Spleen (tissue), 7 donors: ENCODE measurements around the gene PGGT1B.

ENCODE experiments used
- CTCF ChIP-seq, 11 experiments: fragments of 200-600 bp in 7 of 11; fragments of 450-650 bp in 4 of 11; sonication (generic) in 4 of 11; IDR thresholded peaks in 8 of 11; conservative IDR thresholded peaks in 3 of 11; 1 replicate in 7 of 11; 2 replicates in 4 of 11; pipeline versions ENCODE4 v1.4.0 to v1.8.0; 2016 to 2021; ENCODE audit warnings: antibody characterized with exemption in 11 of 11, inconsistent platforms in 4 of 11, mild to moderate bottlenecking in 1 of 11
- POLR2A ChIP-seq, 3 donors: fragments of 450-650 bp; IDR thresholded peaks; one replicate each; pipeline ENCODE4 v1.5.1; 2017; ENCODE audit warnings: antibody characterized with exemption in 3 of 3, mild to moderate bottlenecking in 1 of 3
- POLR2AphosphoS5 ChIP-seq, 3 donors: sonication (generic); formaldehyde crosslinking; IDR thresholded peaks; one replicate each; pipeline ENCODE4 v1.5.1; 2017; ENCODE audit warnings: antibody characterized with exemption in 3 of 3
- donor health status: DM: no; HTN: no; CAD: no; lungs with moderate emphysema.
- donor health status: DM: no; HTN: no; CAD: no.
- donor health status: DM: no; HTN: no; CAD: no.

GRCh38 chr5:115190388-115190787 is 72.3 kb downstream of the PGGT1B start:
- no peak for TF ChIP-seq CTCF (IDR thresholded peaks at IDR 0.05 in 8 of 11, conservative IDR thresholded peaks at IDR 0.05 in 3 of 11)
- TF ChIP-seq POLR2A (IDR thresholded peaks at IDR 0.05), result no peak
- no peak for TF ChIP-seq POLR2AphosphoS5 (IDR thresholded peaks at IDR 0.05)
